Loucy (cell line): ENCODE data around the gene POLD1.

Experiments used
- H2AFZ ChIP-seq: fragments of 200-600 bp; sonication (generic); 2 replicates; pipeline ENCODE4 v1.6.0; 2016; ENCODE audit warnings: antibody characterized with exemption, mild to moderate bottlenecking, low read length, moderate library complexity
- H3F3A ChIP-seq: fragments of 200-600 bp; 2 replicates; pipeline ENCODE4 v1.6.0; 2016; ENCODE audit warnings: antibody characterized with exemption, low read depth, mild to moderate bottlenecking
- H3K27me3 ChIP-seq: fragments of 200-600 bp; sonication (generic); 2 replicates; pipeline ENCODE4 v1.6.1; 2014; ENCODE audit warnings: low read length, mild to moderate bottlenecking; ENCODE audit not compliant: insufficient read depth, poor library complexity, severe bottlenecking
- H3K36me3 ChIP-seq: fragments of 200-600 bp; sonication (generic); 2 replicates; pipeline ENCODE4 v1.6.1; 2016; ENCODE audit warnings: low read length; ENCODE audit not compliant: insufficient read depth
- H3K4me1 ChIP-seq: fragments of 200-600 bp; sonication (generic); 2 replicates; pipeline ENCODE4 v1.5.1; 2014; ENCODE audit warnings: low read length, mild to moderate bottlenecking; ENCODE audit not compliant: insufficient read depth, poor library complexity, severe bottlenecking
- H3K4me2 ChIP-seq: fragments of 200-600 bp; sonication (generic); 2 replicates; pipeline ENCODE4 v1.6.0; 2014; ENCODE audit warnings: antibody characterized with exemption, low read length, low read depth, mild to moderate bottlenecking; ENCODE audit not compliant: poor library complexity, severe bottlenecking
- H3K4me3 ChIP-seq: fragments of 200-600 bp; sonication (generic); 2 replicates; pipeline ENCODE4 v1.5.1; 2014; ENCODE audit warnings: low read length, mild to moderate bottlenecking, mixed read lengths; ENCODE audit not compliant: poor library complexity, severe bottlenecking
- H3K79me2 ChIP-seq: fragments of 200-600 bp; sonication (generic); 2 replicates; pipeline ENCODE4 v1.6.1; 2014; ENCODE audit warnings: low read length; ENCODE audit not compliant: insufficient read depth
- H3K9ac ChIP-seq: fragments of 200-600 bp; sonication (generic); 2 replicates; pipeline ENCODE4 v1.6.0; 2014; ENCODE audit warnings: mild to moderate bottlenecking, low read depth, low read length, moderate library complexity; ENCODE audit not compliant: poor library complexity, severe bottlenecking
- H3K9me2 ChIP-seq: fragments of 200-600 bp; sonication (generic); replicated peaks from 2 replicates; pipeline ENCODE4 v1.6.1; 2016; ENCODE audit warnings: low read depth, low read length, mixed read lengths
- H3K9me3 ChIP-seq: fragments of 200-600 bp; sonication (generic); 2 replicates; pipeline ENCODE4 v1.6.1; 2014; ENCODE audit warnings: mild to moderate bottlenecking, antibody characterized with exemption, low read length, low read depth; ENCODE audit not compliant: insufficient read depth
- H4K20me1 ChIP-seq: fragments of 200-600 bp; sonication (generic); 2 replicates; pipeline ENCODE4 v1.6.0; 2014; ENCODE audit warnings: antibody characterized with exemption, low read length, mild to moderate bottlenecking; ENCODE audit not compliant: insufficient read depth, poor library complexity, severe bottlenecking
- CTCF ChIP-seq: fragments of 200-600 bp; sonication (generic); conservative IDR thresholded peaks from 2 replicates; pipeline ENCODE4 v1.5.1; 2014; ENCODE audit warnings: mild to moderate bottlenecking, antibody characterized with exemption, low read length
- EZH2phosphoT487 ChIP-seq: fragments of 200-600 bp; IDR thresholded peaks from 2 replicates; pipeline ENCODE4 v1.6.1; 2018; ENCODE audit warnings: antibody characterized with exemption, mild to moderate bottlenecking, moderate library complexity, borderline replicate concordance

Gene POLD1

DNA sequence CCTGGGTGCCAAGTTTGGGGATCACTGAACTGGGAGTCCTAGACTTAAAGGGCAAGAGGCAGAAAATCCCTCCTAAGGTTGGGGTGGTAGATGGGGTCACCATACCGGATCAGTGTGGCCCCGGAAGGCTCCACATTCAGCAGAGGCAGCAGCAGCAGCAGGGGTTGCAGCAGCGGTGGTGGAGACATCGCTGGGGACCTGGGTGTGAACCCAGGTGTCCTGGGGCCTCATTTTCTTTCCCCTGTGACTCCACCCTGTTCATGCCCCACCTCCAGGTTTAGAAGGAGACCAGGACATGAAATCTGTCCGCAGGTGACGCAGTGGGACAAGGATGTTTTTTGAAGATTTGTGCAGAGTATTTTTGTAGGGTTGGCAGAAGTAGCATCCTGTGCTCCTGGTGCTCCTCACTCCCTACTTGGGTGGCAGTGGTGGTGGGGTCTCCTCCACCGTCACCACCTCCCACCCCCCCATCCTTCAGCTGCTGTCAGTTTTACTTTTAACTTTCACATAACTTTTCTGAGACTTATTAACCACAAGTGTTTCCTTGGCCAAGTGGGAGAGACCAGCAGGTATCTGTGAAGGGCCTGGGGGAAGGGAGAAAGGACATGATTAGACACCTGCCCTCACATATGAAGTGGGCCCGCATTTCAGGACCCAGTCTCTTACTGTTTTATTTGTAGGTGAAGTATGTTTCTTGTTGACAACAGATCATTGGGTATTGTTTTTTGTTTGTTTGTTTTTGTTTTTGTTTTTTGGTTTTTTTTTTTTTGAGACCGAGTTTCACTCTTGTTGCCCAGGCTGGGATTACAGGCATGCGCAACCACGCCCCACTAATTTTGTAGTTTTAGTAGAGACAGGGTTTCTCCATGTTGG is 18.5 kb upstream of the POLD1 start, which contains the start of gene NAPSA:
Gene NAPSA, minus strand, starts transcription at position 206 of the 873 bp plus-strand sequence. Its CDS starts 18 bp downstream, at position 188.
- H3K4me1 ChIP-seq = peaks cover 9% of the 10 kb centered on the region
- no peaks in the 10 kb centered on the region for H4K20me1 ChIP-seq
- no peak for TF ChIP-seq CTCF
- H3K9me2 ChIP-seq = no peaks in the 10 kb centered on the region
- H3K27me3 ChIP-seq = no peaks in the 10 kb centered on the region
- no peaks in the 10 kb centered on the region for H3K79me2 ChIP-seq
- H3K4me2 ChIP-seq = peak within 1 kb of the TSS; percentile 17
- no peaks in the 10 kb centered on the region for H3F3A ChIP-seq
- no peak within 1 kb of the TSS for H2AFZ ChIP-seq
- no peaks in the 10 kb centered on the region for H3K9me3 ChIP-seq
- H3K9ac ChIP-seq = no peak within 1 kb of the TSS
- no peaks in the 10 kb centered on the region for H3K36me3 ChIP-seq
- H3K4me3 ChIP-seq = no peak within 1 kb of the TSS

- Histone ChIP-seq H4K20me1 (no peaks in the 10 kb centered on the region), H3K9me2 (no peaks in the 10 kb centered on the region), H3K4me1 (peaks cover 5% of the 10 kb centered on the region), H3K27me3 (no peaks in the 10 kb centered on the region), H3K4me2 (peak overlapping the region; percentile 84), H2AFZ (peak overlapping the region; percentile 99), H3K79me2 (no peaks in the 10 kb centered on the region), H3K36me3 (no peaks in the 10 kb centered on the region), H3F3A (no peaks in the 10 kb centered on the region), H3K9me3 (no peaks in the 10 kb centered on the region), H3K4me3 (peak overlapping the region; percentile 73), H3K9ac (peak overlapping the region; percentile 67)
- TF ChIP-seq EZH2phosphoT487 (no peak), CTCF (peak; percentile 83)
These were observed 15.2 kb upstream of the POLD1 start for GRCh38 chr19:50368649-50369570.

- Histone ChIP-seq H3K4me2 (no peak overlapping the region), H3K79me2 (no peaks in the 10 kb centered on the region; the same call in 1 of the 2 replicates), H3K27me3 (no peaks in the 10 kb centered on the region), H3K4me1 (peaks cover 3% of the 10 kb centered on the region), H3K36me3 (no peaks in the 10 kb centered on the region), H2AFZ (no peak overlapping the region), H3F3A (no peaks in the 10 kb centered on the region), H4K20me1 (peaks cover 1% of the 10 kb centered on the region), H3K9me3 (no peaks in the 10 kb centered on the region), H3K4me3 (no peak overlapping the region), H3K9ac (no peak overlapping the region), H3K9me2 (no peaks in the 10 kb centered on the region)
- TF ChIP-seq CTCF = no peak
- TF ChIP-seq EZH2phosphoT487 = no peak
These were observed 12.2 kb upstream of the POLD1 start for GRCh38 chr19:50371914-50372475.
